GM21786 (cell line): Measurements from ENCODE around the gene SERPINE2.

ENCODE experiments used
- ATAC-seq: cut with Tn5 transposase; IDR thresholded peaks from one replicate; pipeline ENCODE4 v1.9.1; 2021; ENCODE audit not compliant: unreplicated experiment

SERPINE2 gene

GRCh38 chr2:224055101-224055500 is 16.0 kb upstream of the SERPINE2 start:
- ATAC-seq: no peak

- ATAC-seq: no peak
Observed at GRCh38 chr2:224046752-224047151, 7.7 kb upstream of the SERPINE2 start.

- ATAC-seq: no peak
Observed at GRCh38 chr2:224042191-224042696, 3.2 kb upstream of the SERPINE2 start.

- ATAC-seq: no peak
Observed at GRCh38 chr2:224041554-224041953, 2.5 kb upstream of the SERPINE2 start.

- ATAC-seq: no peak
Observed at GRCh38 chr2:224040753-224041152, 1.7 kb upstream of the SERPINE2 start.

GRCh38 chr2:224039770-224040440 is 819 bp upstream of the SERPINE2 start:
- ATAC-seq: peak; percentile 20

GRCh38 chr2:224038830-224039079 is 331 bp downstream of the SERPINE2 start:
- peak; percentile 19 for ATAC-seq

GRCh38 chr2:224038049-224038829 is 847 bp downstream of the SERPINE2 start:
- ATAC-seq: peak; percentile 43

GRCh38 chr2:224036731-224037361 is 2.2 kb downstream of the SERPINE2 start:
- no peak for ATAC-seq

GRCh38 chr2:224034017-224034416 is 5.1 kb downstream of the SERPINE2 start:
- ATAC-seq: no peak

GRCh38 chr2:224033601-224034000 is 5.5 kb downstream of the SERPINE2 start:
- no peak for ATAC-seq

- no peak for ATAC-seq
Observed at GRCh38 chr2:224032283-224032682, 6.8 kb downstream of the SERPINE2 start.

- ATAC-seq: no peak
Observed at GRCh38 chr2:224031358-224031970, 7.6 kb downstream of the SERPINE2 start.

GRCh38 chr2:224030786-224031185 is 8.3 kb downstream of the SERPINE2 start:
- ATAC-seq: no peak

- no peak for ATAC-seq
Observed at GRCh38 chr2:224029876-224030275, 9.2 kb downstream of the SERPINE2 start.

- no peak for ATAC-seq
Observed at GRCh38 chr2:224027931-224028330, 11.2 kb downstream of the SERPINE2 start.

- ATAC-seq: no peak
Observed at GRCh38 chr2:224027070-224027469, 12.0 kb downstream of the SERPINE2 start.

- ATAC-seq: peak; percentile 94
Observed at GRCh38 chr2:224025874-224026273, 13.2 kb downstream of the SERPINE2 start.

- no peak for ATAC-seq
Observed at GRCh38 chr2:224024270-224024669, 14.8 kb downstream of the SERPINE2 start.

GRCh38 chr2:224023188-224023587 is 15.9 kb downstream of the SERPINE2 start:
- ATAC-seq: no peak

- ATAC-seq: no peak
Observed at GRCh38 chr2:224022486-224022885, 16.6 kb downstream of the SERPINE2 start.

- ATAC-seq: no peak
Observed at GRCh38 chr2:224020523-224020922, 18.6 kb downstream of the SERPINE2 start.
